K562 (cell line): ENCODE data around the gene PKHD1.

Experiments
- ATF7 ChIP-seq: fragments of 450-650 bp; IDR thresholded peaks from 2 replicates; pipeline ENCODE4 v1.7.1; 2014; ENCODE audit warnings: mild to moderate bottlenecking, moderate library complexity
- CC2D1A ChIP-seq: fragments of 450-650 bp; IDR thresholded peaks from 2 replicates; pipeline ENCODE4 v1.6.1; 2017; ENCODE audit warnings: mild to moderate bottlenecking
- TBP ChIP-seq: optimal IDR thresholded peaks from 2 replicates; pipeline ENCODE3; 2011; ENCODE audit warnings: low read depth, low read length, improper control_type of control experiment
- TF ChIP-seq, protein P1 (sequence below), 3 experiments: IDR thresholded peaks in 2 of 3; conservative IDR thresholded peaks in 1 of 3; 2 replicates each; pipeline ENCODE4 v1.5.1; 2011 to 2012; ENCODE audit warnings: low read length in 3 of 3, mild to moderate bottlenecking in 3 of 3, control low read depth in 2 of 3, improper control_type of control experiment in 1 of 3, inconsistent platforms in 1 of 3, low read depth in 1 of 3, mixed read lengths in 1 of 3, moderate library complexity in 1 of 3; ENCODE audit not compliant: insufficient read depth in 2 of 3
- TF ChIP-seq, protein P2 (sequence below): fragments of 450-650 bp; IDR thresholded peaks from 2 replicates; pipeline ENCODE4 v1.6.1; 2017; ENCODE audit warnings: antibody characterized with exemption

DNA sequence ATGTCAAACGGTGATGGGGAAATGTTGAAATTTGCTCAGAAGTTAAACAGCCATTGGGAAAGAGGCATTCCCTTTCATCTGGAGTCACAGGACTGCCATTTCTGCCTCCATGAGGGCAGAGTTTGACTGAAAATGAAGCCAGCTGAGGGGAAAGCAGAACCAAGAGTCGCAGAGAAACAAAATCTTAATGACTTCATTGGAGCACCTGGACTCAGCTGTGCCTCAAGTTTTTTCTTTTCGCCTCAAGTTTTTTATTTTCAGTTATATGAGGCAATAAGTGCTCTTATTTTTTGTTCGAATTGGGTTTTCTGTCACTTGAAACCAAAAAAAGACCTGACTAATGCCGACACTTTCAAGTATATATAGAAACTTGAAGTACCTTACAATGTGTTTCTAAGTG is 161.3 kb downstream of the PKHD1 start:
- TF ChIP-seq, protein P1, sequence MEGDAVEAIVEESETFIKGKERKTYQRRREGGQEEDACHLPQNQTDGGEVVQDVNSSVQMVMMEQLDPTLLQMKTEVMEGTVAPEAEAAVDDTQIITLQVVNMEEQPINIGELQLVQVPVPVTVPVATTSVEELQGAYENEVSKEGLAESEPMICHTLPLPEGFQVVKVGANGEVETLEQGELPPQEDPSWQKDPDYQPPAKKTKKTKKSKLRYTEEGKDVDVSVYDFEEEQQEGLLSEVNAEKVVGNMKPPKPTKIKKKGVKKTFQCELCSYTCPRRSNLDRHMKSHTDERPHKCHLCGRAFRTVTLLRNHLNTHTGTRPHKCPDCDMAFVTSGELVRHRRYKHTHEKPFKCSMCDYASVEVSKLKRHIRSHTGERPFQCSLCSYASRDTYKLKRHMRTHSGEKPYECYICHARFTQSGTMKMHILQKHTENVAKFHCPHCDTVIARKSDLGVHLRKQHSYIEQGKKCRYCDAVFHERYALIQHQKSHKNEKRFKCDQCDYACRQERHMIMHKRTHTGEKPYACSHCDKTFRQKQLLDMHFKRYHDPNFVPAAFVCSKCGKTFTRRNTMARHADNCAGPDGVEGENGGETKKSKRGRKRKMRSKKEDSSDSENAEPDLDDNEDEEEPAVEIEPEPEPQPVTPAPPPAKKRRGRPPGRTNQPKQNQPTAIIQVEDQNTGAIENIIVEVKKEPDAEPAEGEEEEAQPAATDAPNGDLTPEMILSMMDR (IDR thresholded peaks at IDR 0.05 in 2 of 3, conservative IDR thresholded peaks at IDR 0.05 in 1 of 3; ENCODE audit: insufficient read depth in 2 of 3, low read depth in 1 of 3, low read length in 3 of 3), result no peak
- TF ChIP-seq, protein P2, sequence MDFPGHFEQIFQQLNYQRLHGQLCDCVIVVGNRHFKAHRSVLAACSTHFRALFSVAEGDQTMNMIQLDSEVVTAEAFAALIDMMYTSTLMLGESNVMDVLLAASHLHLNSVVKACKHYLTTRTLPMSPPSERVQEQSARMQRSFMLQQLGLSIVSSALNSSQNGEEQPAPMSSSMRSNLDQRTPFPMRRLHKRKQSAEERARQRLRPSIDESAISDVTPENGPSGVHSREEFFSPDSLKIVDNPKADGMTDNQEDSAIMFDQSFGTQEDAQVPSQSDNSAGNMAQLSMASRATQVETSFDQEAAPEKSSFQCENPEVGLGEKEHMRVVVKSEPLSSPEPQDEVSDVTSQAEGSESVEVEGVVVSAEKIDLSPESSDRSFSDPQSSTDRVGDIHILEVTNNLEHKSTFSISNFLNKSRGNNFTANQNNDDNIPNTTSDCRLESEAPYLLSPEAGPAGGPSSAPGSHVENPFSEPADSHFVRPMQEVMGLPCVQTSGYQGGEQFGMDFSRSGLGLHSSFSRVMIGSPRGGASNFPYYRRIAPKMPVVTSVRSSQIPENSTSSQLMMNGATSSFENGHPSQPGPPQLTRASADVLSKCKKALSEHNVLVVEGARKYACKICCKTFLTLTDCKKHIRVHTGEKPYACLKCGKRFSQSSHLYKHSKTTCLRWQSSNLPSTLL, result no peak
- no peak for TF ChIP-seq TBP
- no peak for TF ChIP-seq CC2D1A
- no peak for TF ChIP-seq ATF7
